BJ (cell line): ENCODE data around the gene HOXD3. TPM values are rescaled to one million over a fixed set of nuclear protein-coding genes. Genes with fewer than 3 reads are reported as not detected.

Experiments used
- CTCF ChIA-PET: fragments of 350-600 bp; formaldehyde crosslinking; extraction: SDS; loops from one replicate; lab custom pipeline; 2021; ENCODE audit warnings: antibody characterized with exemption, inconsistent platforms; lab: Yijun Ruan, JAX
- POLR2A ChIA-PET: fragments of 300-600 bp; sonication (Branson Sonifier 250); formaldehyde crosslinking; extraction: SDS; loops from one replicate; lab custom pipeline; 2021; ENCODE audit warnings: antibody characterized with exemption; lab: Charles Lee
- DNase-seq: peaks from one replicate; pipeline ENCODE4 v3.0.0-alpha.2; 2011; ENCODE audit warnings: low read depth
- H3K27me3 ChIP-seq: 2 replicates; pipeline ENCODE4 v1.6.0; 2011; ENCODE audit warnings: low read length; ENCODE audit not compliant: control insufficient read depth, insufficient read depth
- H3K36me3 ChIP-seq: 2 replicates; pipeline ENCODE4 v1.5.1; 2011; ENCODE audit warnings: low read length; ENCODE audit not compliant: control insufficient read depth, insufficient read depth
- H3K4me3 ChIP-seq: 2 replicates; pipeline ENCODE4 v1.5.1; 2011; ENCODE audit warnings: low read depth, mild to moderate bottlenecking, control low read depth, low read length
- polyA plus RNA-seq: library from polyadenylated mRNA; depleted of rRNA; stranded (reverse); fragments of >200 nt; gene quantifications from 2 replicates; pipeline ENCODE4 v1.2.3, GENCODE V29; 2011
- TF ChIP-seq, protein P1 (sequence below): IDR thresholded peaks from 2 replicates; pipeline ENCODE4 v1.5.1; 2011; ENCODE audit warnings: low read depth, mild to moderate bottlenecking, control low read depth, inconsistent platforms, low read length, moderate library complexity; ENCODE audit not compliant: insufficient read depth

HOXD3 gene
- polyA plus RNA-seq, 1 experiment = not detected

DNA sequence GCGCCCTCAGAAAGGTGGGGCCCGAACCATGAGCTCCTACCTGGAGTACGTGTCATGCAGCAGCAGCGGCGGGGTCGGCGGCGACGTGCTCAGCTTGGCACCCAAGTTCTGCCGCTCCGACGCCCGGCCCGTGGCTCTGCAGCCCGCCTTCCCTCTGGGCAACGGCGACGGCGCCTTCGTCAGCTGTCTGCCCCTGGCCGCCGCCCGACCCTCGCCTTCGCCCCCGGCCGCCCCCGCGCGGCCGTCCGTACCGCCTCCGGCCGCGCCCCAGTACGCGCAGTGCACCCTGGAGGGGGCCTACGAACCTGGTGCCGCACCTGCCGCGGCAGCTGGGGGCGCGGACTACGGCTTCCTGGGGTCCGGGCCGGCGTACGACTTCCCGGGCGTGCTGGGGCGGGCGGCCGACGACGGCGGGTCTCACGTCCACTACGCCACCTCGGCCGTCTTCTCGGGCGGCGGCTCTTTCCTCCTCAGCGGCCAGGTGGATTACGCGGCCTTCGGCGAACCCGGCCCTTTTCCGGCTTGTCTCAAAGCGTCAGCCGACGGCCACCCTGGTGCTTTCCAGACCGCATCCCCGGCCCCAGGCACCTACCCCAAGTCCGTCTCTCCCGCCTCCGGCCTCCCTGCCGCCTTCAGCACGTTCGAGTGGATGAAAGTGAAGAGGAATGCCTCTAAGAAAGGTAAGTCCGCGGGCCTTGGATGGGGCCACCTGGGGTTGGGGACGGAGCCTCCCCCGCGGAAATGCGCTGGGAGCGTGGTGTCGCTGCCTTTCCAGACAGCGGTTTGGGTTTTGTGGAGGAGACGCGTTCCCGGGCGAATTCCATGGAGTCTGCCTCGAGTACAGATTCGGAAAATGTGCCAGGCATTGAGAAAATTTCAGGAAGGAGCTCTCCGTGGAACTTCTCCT, 31.9 kb downstream of the HOXD3 start:
- ChIA-PET POLR2A (no interaction called here), CTCF (no interaction called here)
- no peak for DNase-seq
- TF ChIP-seq, protein P1, sequence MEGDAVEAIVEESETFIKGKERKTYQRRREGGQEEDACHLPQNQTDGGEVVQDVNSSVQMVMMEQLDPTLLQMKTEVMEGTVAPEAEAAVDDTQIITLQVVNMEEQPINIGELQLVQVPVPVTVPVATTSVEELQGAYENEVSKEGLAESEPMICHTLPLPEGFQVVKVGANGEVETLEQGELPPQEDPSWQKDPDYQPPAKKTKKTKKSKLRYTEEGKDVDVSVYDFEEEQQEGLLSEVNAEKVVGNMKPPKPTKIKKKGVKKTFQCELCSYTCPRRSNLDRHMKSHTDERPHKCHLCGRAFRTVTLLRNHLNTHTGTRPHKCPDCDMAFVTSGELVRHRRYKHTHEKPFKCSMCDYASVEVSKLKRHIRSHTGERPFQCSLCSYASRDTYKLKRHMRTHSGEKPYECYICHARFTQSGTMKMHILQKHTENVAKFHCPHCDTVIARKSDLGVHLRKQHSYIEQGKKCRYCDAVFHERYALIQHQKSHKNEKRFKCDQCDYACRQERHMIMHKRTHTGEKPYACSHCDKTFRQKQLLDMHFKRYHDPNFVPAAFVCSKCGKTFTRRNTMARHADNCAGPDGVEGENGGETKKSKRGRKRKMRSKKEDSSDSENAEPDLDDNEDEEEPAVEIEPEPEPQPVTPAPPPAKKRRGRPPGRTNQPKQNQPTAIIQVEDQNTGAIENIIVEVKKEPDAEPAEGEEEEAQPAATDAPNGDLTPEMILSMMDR = no peak
- Histone ChIP-seq H3K36me3 (no peaks in the 10 kb centered on the region), H3K27me3 (peaks cover 28% of the 10 kb centered on the region), H3K4me3 (peak overlapping the region; percentile 40)

DNA sequence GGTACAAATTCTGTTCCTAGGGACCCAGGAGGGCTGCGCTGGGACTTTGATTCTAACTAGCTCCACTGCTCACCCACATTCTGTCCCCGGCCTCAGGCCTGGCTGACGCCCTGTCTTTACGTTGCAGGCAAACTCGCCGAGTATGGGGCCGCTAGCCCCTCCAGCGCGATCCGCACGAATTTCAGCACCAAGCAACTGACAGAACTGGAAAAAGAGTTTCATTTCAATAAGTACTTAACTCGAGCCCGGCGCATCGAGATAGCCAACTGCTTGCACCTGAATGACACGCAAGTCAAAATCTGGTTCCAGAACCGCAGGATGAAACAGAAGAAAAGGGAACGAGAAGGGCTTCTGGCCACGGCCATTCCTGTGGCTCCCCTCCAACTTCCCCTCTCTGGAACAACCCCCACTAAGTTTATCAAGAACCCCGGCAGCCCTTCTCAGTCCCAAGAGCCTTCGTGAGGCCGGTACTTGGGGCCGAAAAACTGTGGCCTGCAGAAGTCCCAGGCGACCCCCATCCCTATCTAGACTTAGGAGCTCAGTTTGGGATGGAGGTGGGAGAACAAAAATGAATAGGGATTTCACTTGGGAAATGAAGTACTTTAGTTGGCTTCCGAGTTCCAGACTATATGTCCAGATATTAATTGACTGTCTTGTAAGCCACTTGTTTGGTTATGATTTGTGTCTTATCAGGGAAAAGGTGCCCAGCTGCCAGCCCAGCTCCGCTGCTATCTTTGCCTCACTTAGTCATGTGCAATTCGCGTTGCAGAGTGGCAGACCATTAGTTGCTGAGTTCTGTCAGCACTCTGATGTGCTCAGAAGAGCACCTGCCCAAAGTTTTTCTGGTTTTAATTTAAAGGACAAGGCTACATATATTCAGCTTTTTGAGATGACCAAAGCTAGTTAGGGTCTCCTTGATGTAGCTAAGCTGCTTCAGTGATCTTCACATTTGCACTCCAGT, 32.9 kb downstream of the HOXD3 start:
- H3K4me3 ChIP-seq = no peak overlapping the region
- CTCF ChIA-PET = no interaction called here

DNA sequence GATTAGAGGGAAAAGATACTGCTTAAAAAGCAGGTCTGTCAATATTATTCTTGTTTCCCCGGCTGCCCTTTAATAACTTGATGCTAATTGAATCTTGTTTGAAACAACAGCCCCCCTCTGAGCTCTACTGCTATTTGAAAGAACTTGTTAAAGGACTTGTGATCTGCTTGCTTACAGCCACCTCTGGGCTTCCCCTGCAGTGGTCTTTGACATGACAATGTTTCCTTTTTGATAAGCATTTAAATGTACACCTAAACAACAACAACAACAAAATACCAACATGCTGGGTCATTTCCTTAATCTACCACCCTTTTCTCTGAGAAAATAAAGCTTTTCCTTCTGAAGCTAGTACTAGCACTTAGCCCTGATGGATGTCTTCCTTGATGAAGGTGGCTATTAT, 35.2 kb downstream of the HOXD3 start:
- H3K27me3 ChIP-seq = peaks cover 24% of the 10 kb centered on the region

More for the DNA sequence above, 32.9 kb downstream of the HOXD3 start:
- POLR2A ChIA-PET = no interaction called here
- no peak for DNase-seq
- H3K27me3 ChIP-seq = peaks cover 28% of the 10 kb centered on the region
- TF ChIP-seq, protein P1 = no peak
- H3K36me3 ChIP-seq = no peaks in the 10 kb centered on the region

DNA sequence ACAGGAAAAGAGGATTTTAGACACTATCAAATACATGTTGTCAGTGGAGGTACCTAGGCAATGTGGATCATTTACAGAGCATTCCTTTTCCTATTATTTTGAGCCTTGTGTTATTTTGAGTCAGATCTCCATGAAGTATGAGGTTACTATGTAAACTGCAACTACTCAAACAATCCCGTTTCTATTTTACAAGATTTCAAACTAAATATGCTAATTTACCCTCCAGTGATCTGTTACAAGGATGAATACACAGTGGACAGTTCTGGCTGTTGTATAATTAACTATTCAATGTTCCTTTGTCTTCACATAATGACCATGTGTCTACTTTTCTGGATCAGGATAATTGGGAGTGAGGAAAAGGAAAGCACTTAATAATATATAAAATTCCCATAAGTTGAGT, 35.9 kb downstream of the HOXD3 start:
- ChIA-PET POLR2A (no interaction called here), CTCF (interaction anchor here (1.2 kb wide), 1 partner anchor 18 kb away, joined by 4 read pairs; no protein-coding TSS in a partner anchor)
- DNase-seq = no peak
- Histone ChIP-seq H3K27me3 (peaks cover 18% of the 10 kb centered on the region), H3K36me3 (no peaks in the 10 kb centered on the region), H3K4me3 (no peak overlapping the region)
- TF ChIP-seq, protein P1 = no peak

More for the DNA sequence above, 35.2 kb downstream of the HOXD3 start:
- Histone ChIP-seq H3K36me3 (no peaks in the 10 kb centered on the region), H3K4me3 (no peak overlapping the region)
- TF ChIP-seq, protein P1 = no peak
- ChIA-PET CTCF (interaction anchor here (1.2 kb wide), 1 partner anchor 17 kb away, joined by 4 read pairs; no protein-coding TSS in a partner anchor), POLR2A (no interaction called here)
- DNase-seq = no peak
